HG02970 (cell line): ENCODE measurements around the gene ALOX12.

Experiments
- ATAC-seq: cut with Tn5 transposase; IDR thresholded peaks from one replicate; pipeline ENCODE4 v1.9.1; 2021; ENCODE audit warnings: mild to moderate bottlenecking, moderate library complexity, moderate number of reproducible peaks; ENCODE audit not compliant: unreplicated experiment, low FRiP score

ALOX12 gene

DNA sequence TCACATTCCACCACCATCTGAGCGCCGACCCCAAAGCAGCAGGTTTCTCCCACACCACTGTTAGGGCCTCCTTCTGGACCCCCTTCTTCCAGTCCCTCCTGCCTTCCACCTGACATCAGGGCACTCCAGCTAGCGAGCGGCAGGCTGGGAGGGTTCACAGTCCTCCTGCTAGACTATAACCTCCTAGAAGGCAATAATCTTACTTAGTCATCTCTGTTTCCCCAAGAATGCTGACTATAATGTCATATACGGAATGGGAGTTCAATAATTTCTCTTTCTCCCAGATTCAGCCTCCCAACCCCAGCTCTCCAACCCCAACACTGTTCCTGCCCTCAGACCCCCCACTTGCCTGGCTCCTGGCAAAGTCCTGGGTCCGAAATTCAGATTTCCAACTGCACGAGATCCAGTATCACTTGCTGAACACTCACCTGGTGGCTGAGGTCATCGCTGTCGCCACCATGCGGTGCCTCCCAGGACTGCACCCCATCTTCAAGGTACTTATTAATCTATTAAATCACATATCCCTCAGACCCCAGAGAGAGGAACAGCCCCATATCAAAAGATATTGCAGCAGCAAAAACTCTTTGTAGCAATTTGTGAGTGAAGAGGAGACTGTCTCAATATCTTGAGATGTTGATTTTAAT lies 5.6 kb downstream of the ALOX12 start:
- no peak for ATAC-seq

DNA sequence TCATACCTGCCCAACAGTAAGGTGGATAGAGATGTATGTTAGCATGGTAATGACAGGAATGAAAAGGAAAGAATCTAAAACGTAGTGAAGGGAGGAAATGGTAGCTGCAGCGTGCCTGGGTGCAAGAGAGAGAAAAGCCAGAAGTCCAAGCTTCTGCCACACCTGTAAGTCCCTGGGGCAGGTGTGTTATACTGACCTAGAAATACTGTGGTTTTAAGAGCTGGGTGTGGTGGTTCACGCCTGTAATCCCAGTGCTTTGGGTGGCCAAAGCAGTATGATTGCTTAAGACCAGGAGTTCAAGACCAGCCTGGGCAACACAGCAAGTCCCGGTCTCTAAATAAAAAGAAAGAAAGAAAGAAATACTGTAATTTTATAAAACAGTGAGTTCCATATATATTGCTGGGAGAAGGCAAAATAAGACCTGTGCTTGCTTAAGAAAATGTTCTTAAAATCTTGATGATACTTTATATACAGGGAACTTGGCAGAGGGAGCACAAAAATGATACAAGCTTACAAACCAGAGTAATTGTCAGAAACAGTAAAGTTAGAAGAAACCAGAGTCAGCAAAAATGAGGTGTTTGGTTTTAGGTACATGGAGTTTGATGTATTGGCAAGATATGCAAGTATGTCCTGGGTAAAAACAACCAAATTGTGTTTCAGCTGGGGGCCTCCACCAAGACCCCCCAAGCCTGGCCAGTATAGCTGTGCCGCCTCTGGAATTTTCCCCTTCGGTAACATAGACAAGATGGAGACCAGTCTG lies 6.6 kb downstream of the ALOX12 start:
- no peak for ATAC-seq

DNA sequence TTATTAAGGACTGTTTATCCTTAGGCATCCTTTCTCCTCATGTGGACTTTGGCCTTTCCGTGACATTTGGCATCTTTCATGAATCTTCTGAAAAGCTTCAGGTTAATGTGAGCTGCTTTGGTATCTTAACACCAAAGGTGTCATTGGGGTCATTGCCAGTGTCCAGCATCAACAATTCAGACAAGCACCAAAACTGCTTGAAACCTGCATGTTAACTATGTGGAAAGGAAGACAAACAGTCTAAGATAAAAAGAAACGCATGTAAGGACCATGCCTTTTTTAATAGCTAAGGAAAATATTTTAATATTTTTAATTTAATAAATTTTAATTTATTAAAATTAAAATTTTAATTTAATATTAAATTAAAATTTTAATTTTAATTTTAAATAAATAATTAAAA lies 7.9 kb downstream of the ALOX12 start:
- no peak for ATAC-seq

DNA sequence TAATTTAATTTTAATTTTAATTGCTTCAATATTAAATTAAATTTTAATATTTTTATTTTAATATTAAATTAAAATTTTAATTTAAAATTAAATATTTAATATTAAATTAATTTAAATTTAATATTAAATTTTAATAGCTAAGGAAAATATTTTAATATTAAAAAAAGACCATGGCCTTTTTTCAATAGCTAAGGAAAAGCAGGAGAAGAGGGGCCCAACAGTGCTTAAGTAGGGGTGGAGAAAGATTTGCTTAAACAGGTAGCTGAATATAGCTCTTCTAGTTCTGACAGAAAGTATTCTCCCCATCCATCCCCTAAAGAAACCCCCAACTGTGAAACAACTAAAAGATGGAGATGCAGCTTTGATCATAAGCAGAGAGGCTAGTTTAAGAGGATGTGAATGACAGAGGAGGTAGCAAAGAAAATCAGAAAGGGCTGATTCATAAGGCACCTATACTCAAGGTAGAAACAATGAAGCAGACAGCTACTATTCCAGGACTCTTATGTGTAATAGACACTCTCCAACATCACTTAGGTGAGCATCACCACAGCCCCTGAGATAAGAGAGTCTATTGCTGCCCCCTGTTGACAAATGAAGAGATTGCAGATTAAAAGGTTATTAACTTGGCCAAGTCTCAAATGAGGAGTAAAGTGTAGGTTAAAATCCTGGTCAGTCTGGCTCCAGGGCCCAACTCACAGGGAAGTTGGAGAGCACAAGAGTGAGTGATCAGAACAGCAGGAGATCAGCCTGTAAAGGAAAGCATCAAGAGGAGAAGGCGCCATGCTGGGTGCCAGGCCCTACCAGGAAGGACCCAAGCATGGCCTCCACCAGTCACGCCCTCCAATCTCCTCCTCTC lies 8.8 kb downstream of the ALOX12 start:
- no peak for ATAC-seq

DNA sequence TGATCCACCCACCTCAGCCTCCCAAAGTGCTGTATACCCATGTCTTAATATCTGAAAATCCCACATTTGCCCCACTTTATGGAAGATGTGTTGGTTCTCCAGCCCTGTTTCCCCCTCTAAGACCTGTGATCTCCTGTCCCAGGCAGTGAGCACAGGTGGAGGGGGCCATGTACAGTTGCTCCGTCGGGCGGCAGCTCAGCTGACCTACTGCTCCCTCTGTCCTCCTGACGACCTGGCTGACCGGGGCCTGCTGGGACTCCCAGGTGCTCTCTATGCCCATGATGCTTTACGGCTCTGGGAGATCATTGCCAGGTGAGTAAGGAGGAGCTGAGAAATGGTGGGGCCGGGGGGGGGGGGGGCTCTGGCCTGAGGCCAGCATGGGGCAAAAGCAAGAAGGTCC lies 9.9 kb downstream of the ALOX12 start:
- no peak for ATAC-seq

DNA sequence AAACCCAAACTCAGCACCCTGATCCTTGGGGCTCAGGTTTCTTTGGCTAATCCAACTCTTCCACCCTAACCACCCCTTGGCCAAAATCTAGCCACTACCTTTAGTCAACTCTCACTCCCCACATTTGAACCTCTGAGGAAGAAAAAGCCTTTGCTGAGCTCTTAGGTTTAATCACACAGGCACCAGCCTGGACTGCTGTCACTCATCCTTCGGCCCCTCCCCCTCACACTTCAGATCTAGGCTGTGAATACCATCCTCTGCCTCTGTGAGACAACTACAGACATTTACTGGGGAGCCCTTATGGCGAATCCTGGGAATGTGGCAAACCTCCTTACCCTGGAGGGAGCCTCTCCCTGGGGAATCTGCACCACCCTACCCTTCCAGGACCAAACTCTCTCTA lies 11.3 kb downstream of the ALOX12 start:
- ATAC-seq, result no peak

DNA sequence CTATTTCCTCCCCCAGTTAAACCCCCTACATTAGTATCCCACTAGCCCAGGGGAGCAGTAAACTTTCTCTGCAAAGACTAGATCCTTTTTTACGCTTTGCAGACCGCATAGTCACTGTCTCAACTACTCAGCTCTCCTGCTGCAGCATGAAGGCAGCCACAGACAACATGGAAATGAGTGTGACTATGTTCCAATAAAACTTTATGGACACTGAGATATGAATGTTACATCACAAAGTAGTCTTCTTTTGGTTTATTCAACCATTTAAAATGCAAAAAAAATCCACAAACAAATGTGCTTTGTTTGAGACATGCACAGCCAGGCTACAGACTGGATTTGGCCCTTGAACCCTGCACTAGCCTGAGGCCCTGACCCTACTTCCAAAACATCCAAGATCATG lies 14.7 kb downstream of the ALOX12 start:
- ATAC-seq, result no peak

DNA sequence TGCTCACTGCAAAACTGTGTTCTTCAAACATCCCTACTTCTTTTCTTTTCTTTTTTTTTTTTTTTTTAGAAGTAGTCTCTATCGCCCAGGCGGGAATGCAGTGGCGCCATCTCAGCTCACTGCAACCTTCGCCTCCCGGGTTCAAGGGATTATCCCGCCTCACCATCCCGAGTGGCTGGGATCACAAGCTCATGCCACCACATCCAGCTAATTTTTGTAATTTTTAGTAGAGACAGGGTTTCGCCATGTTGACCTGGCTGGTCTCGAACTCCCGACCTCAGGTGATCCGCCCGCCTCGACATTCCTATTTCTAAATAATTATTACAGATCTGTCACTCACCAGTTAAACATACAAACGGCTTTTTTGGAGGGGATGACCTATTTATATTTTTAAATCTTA lies 15.6 kb downstream of the ALOX12 start:
- no peak for ATAC-seq

DNA sequence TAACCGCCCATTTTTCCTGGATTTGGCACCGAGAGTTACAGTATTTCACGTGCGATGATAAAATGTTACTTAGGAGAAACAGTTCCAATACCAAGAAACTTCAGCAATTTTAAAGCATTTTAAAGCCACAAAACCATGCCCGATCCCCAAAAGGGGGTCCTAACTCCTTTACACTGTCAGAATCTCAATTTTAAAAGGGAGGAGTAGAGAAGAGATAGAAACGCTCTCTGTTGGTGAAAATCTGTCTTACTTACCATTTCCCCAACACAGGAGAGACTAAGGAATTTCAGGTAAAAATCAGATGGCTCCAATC lies 16.0 kb downstream of the ALOX12 start:
- ATAC-seq, result no peak

DNA sequence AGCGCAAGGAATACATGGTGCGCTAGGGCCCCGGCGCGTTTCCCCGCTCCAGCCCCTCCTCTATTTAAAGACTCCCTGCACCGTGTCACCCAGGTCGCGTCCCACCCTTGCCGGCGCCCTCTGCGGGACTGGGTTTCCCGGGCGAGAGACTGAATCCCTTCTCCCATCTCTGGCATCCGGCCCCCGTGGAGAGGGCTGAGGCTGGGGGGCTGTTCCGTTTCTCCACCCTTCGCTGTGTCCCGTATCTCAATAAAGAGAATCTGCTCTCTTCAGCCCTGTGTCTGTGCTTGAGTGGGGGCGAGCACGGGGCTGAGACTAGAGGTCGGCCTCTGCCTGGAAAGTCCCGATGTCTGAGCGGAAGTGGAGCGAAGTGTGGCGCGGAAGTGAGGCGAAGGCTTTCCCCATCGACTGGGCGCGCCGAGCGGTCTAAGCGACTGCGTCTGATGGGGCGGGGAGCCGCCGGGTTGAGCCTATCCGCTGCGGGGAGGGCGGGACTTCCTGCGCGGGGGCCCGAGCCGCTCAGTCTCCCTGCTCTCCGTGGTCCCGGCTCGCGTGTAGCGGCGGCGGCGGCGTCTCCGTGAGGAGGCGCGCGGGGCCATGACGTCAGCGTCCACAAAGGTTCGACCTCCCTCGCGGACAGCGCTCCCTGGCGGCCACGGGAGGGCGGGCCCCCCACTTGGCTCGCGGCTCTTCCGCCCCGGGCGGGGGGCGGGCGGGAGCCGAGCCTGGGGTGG lies 18.6 kb downstream of the ALOX12 start:
- ATAC-seq, result peak; percentile 78

DNA sequence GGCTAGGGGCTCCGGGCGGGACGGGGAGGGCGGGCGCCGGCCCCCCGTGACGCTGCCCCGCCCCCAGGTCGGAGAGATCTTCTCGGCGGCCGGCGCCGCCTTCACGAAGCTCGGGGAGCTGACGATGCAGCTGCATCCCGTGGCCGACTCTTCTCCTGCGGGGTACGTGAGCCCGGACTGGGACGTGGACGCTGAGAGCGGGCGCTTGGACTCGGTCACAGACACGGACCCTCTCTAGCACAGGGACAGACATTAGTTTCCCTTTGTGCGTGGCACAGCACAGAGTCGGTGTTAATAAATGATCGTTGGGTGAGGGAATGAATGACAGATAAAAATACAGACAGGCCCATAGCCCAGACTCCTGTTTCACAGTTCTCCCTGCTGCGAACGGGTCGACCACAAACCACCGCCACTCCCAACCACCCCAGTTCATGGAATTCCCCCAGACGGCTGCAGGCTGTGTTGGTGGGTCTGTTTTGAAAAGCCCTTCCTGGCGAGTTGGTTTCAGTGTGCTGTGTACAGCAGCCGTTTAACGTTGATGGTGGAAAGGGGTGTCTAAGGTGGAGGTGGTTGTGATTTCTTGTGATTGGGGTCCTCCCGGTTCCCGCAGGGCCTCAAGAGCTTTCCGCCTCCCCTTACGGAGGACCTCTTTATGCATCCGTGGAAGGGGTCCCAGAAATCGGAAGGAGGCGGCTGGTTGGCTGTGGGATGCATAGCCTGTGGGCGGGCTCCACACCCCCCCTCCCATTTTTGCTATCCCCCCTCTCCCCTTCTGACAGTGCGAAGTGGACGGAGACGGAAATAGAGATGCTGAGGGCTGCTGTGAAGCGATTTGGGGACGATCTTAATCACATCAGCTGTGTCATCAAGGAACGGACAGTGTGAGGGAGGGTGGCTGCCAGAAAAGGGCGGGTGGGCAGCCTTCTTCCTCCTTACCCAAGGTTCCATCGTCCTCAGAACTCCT lies 19.4 kb downstream of the ALOX12 start:
- ATAC-seq, result peak; percentile 18

DNA sequence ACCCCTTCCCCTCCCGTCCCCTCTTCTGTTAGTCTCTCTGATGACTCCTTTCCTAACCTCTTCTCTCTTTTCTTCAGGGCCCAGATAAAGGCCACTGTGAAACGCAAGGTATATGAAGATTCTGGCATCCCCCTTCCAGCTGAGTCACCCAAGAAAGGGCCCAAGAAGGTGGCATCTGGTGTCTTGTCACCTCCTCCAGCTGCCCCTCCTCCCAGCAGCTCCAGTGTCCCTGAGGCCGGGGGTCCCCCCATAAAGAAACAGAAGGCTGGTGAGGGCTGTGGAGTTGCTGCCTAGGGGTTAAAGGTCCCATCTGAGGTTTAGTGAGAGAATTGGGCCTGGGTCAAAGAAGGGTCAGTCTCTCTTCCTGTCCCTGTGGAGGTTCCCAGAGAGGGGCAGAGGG lies 20.6 kb downstream of the ALOX12 start:
- ATAC-seq, result no peak

DNA sequence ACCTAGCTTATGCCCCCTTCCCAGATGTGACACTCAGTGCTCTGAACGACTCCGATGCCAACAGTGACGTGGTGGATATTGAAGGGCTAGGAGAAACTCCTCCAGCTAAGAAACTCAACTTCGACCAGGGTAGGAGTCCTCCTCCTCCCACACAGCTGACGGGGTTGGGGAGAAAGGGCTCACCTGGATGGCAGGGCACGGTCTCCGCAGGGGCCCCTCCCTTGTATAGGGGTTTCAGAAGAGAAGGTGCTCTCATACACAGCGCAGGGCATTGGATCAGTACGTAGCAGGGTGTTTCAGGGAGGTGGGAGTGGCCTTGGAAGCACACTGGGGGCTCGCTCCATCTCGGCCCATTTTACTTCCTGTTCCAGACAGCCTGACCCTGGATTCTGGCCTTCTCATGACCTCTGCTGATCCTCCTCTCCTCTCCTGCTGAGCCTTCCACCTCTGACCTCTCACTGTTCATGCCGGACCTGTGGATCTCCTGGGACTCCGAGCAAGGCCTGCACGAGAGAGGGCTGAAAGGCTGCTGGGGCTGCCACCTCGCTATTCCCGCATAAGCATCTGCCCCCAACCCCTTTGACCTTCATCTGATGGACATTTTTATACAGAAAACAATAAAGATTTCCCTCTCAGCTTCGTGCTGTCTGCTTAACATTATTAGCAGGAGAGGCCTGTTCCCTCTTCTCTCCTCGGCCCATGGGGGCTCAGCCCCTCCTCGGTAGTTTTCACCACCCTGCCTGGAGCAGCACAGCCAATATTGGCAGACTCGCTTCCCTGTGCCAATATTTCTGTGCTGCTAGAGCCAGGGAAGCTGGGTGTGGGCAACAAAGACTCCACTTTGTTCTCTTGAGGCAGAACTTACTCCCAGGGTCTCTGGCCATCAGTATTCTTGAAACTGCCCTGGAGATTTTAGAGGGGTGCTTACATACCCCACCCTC lies 21.3 kb downstream of the ALOX12 start:
- no peak for ATAC-seq

DNA sequence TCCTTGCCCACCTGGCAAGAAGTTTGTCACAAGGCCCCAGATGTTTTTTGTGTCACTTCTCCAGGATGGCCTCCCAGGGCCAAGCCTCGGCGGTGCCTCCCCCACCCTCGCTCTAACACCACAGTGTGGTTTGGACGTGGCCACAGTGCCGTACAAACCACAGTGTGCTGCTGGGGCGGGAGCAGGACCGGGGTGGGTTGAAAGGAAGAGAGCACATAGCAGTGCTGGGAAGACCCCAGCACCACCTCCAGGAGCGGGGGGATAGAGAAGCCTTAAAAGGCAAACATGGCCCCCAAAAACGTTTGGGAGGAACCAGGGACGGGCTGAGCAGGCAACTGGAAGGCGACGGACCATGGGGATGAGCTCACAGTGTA lies 22.0 kb downstream of the ALOX12 start:
- no peak for ATAC-seq

DNA sequence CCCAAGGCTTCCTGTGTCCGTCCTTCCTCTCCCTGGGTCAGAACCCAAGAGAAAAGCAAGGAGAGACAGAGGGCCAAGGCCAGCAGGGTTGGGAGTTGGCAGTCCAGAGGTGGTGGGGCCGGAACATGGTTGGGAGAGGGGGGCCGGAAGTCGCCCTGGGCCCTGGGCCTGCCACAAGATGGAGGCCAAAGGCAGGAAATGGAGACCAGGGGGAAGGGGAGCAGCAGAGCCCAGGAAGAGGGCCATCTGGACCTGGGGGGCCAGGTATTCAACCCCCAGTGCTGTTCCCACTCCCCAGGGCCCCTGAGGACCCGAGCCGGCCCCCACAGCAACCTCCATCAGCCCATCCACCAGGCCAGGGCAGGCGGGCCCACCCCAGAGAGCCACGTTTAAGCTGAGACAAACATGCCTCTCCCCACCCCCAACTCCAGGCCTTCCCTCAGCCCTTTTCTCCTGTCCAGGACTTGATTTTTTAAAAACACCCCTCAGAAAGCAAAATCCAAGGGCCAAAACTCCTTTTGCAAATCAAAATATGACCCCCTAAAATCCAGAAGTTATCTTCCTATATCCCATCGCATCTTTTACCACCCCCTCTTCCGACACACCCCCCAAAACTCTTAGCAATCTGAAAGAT lies 22.6 kb downstream of the ALOX12 start:
- no peak for ATAC-seq

DNA sequence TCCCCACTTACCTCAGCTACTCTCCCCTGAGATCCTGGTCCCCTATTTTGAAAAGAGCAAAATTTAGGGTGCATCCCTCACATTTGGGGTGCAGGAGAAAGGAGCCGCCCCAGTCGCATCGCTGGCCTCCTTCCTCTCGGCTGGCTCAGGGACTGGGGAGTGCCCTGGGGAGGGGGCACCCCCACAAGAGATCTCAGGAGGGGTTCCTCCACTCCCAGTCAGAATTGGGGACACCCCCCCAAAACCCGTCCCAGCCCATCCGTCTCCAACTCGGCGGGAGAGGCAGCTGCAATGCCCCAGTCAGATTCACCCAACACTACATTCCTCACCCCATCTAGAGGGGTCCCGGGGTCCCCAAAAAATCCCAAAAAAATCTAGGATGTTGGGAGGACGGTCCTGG lies 23.5 kb downstream of the ALOX12 start:
- no peak for ATAC-seq

DNA sequence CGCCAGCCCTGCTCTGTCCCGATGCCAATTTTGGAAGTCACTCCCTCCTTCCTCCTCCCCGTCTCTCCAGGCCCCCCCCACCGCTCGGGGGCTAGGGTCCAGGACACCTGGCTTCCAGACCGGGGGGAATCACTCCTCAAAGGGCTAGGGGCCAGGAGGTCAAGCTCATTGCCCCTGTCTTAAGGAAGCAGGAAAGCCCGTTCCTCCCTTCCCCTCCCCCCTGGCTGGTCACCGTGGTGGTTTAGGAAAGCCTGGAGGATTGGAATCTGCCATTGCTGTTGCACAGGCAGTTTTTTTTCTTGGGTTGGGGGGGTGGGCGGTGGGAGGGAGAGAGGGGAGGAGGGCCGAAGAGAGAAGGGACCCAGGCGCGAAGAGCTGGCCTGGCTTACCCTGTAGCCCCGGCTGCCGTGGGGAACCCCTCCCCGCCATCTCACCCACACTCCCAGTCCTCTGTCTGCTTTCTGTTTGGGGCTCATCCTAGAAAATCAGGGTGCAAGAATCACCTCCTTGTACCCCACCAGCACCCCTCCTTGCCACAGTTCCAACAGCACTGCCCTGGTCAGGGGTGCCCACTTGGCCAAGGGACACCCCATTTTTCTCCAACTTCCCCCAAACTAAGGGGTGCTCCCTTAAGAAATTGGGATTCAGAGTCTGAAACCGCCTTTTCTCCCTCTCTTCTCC lies 24.1 kb downstream of the ALOX12 start:
- ATAC-seq, result no peak
